PC-3 (cell line): ENCODE measurements around the gene CLEC16A. TPM values are rescaled to one million over a fixed set of nuclear protein-coding genes. Genes with fewer than 3 reads are reported as not detected.
A peak's percentile ranks its signal among the peaks of the same experiment; 100 is the strongest.

Source experiments
- ATAC-seq: fragments of 200-7000 bp; cut with Tn5 transposase; 2 replicates; pipeline ENCODE4 v1.9.1; 2020; ENCODE audit warnings: mild to moderate bottlenecking, moderate library complexity
- Bru-seq: library from RNA; stranded (reverse); fragments of 400-500 nt; gene quantifications from one replicate; lab custom pipeline; 2021; lab: Mats Ljungman, UMichigan
- BruChase-seq, 2 experiments: library from RNA; stranded (reverse); fragments of 400-500 nt; gene quantifications; one replicate each; lab custom pipeline; 2021; lab: Mats Ljungman, UMichigan
- BruUV-seq: library from RNA; stranded (reverse); fragments of 400-500 nt; replicated peaks from 2 replicates; lab custom pipeline; 2021; lab: Mats Ljungman, UMichigan
- CTCF ChIA-PET: fragments of 300-600 bp; sonication (Branson Sonifier 250); formaldehyde crosslinking; loops from one replicate; lab custom pipeline; 2022; ENCODE audit warnings: antibody characterized with exemption; lab: Charles Lee
- POLR2A ChIA-PET: fragments of 300-600 bp; sonication (Branson Sonifier 250); formaldehyde crosslinking; loops from one replicate; lab custom pipeline; 2022; ENCODE audit warnings: antibody characterized with exemption; ENCODE audit not compliant: unreplicated experiment; lab: Charles Lee
- DNase-seq: peaks from one replicate; pipeline ENCODE4 v3.0.0-alpha.2; 2015
- H2AFZ ChIP-seq: fragments of 300-600 bp; sonication (generic); 2 replicates; pipeline ENCODE4 v1.6.0; 2016; ENCODE audit warnings: antibody characterized with exemption, low read length
- H3F3A ChIP-seq: fragments of 300-600 bp; sonication (generic); one replicate; pipeline ENCODE4 v1.6.0; 2017; ENCODE audit warnings: antibody characterized with exemption, low read length, control low read depth, mild to moderate bottlenecking; ENCODE audit not compliant: unreplicated experiment
- H3K27ac ChIP-seq: fragments of 300-600 bp; sonication (generic); 2 replicates; pipeline ENCODE4 v1.5.1; 2016; ENCODE audit warnings: mild to moderate bottlenecking, low read length
- H3K27me3 ChIP-seq: fragments of 300-600 bp; sonication (generic); 2 replicates; pipeline ENCODE4 v1.6.1; 2016; ENCODE audit warnings: low read length, mixed read lengths
- H3K36me3 ChIP-seq: fragments of 300-600 bp; sonication (generic); 2 replicates; pipeline ENCODE4 v1.6.1; 2016; ENCODE audit warnings: low read depth, mixed run types, low read length, mixed read lengths
- H3K4me1 ChIP-seq: fragments of 300-600 bp; sonication (generic); 2 replicates; pipeline ENCODE4 v1.5.1; 2016; ENCODE audit warnings: low read length; ENCODE audit not compliant: insufficient read depth
- H3K4me2 ChIP-seq: fragments of 300-600 bp; sonication (generic); 2 replicates; pipeline ENCODE4 v1.6.0; 2016; ENCODE audit warnings: low read length
- H3K4me3 ChIP-seq: fragments of 300-600 bp; sonication (generic); 2 replicates; pipeline ENCODE4 v1.5.1; 2016; ENCODE audit warnings: mild to moderate bottlenecking, low read length, mixed read lengths
- H3K79me2 ChIP-seq: fragments of 300-600 bp; sonication (generic); 2 replicates; pipeline ENCODE4 v1.6.1; 2017; ENCODE audit warnings: low read length, mixed read lengths
- H3K9ac ChIP-seq: fragments of 300-600 bp; sonication (generic); 2 replicates; pipeline ENCODE4 v1.6.0; 2016; ENCODE audit warnings: mild to moderate bottlenecking, low read length
- H3K9me2 ChIP-seq: fragments of 300-600 bp; sonication (generic); replicated peaks from 2 replicates; pipeline ENCODE4 v1.6.1; 2016; ENCODE audit warnings: mixed run types, low read length, mixed read lengths
- H3K9me3 ChIP-seq: fragments of 300-600 bp; sonication (generic); 2 replicates; pipeline ENCODE4 v1.6.1; 2016; ENCODE audit warnings: low read length, mixed read lengths
- H4K20me1 ChIP-seq: fragments of 300-600 bp; sonication (generic); 2 replicates; pipeline ENCODE4 v1.6.1; 2016; ENCODE audit warnings: low read length, mixed read lengths
- EZH2 ChIP-seq: fragments of 300-600 bp; sonication (generic); IDR thresholded peaks from one replicate; pipeline ENCODE4 v1.6.1; 2017; ENCODE audit warnings: antibody characterized with exemption, mild to moderate bottlenecking, low read length; ENCODE audit not compliant: unreplicated experiment
- EZH2phosphoT487 ChIP-seq: fragments of 300-600 bp; sonication (generic); IDR thresholded peaks from 2 replicates; pipeline ENCODE4 v1.6.1; 2018; ENCODE audit warnings: mild to moderate bottlenecking, antibody characterized with exemption, low read length, borderline replicate concordance
- intact Hi-C: fragments of 100-400 bp; cut with micrococcal nuclease; formaldehyde crosslinking; loops from 2 replicates; pipeline ENCODE4 v1.9.0; 2023
- long read RNA-seq: library from polyadenylated mRNA; unstranded; transcript quantifications from one replicate; pipeline ENCODE4 v2.0.0, GENCODE V29; 2021; ENCODE audit not compliant: unreplicated experiment
- total RNA-seq: library from RNA; depleted of rRNA; stranded (reverse); fragments of >200 nt; gene quantifications from 2 replicates; pipeline ENCODE4 v1.2.3, GENCODE V29; 2014; rRNA removed
- TF ChIP-seq, protein P1 (sequence below): fragments of 300-600 bp; sonication (generic); conservative IDR thresholded peaks from 2 replicates; pipeline ENCODE4 v1.5.1; 2017; ENCODE audit warnings: antibody characterized with exemption, low read depth, mild to moderate bottlenecking, low read length

The CLEC16A gene
- total RNA-seq, result 9.5 and 14.6 TPM in 2 replicates
- percentile 59 among the genes with signal in this experiment for Bru-seq, nascent RNA
- BruChase-seq, experiment 1, labeled RNA remaining after a 6-hour chase, result percentile 62 among the genes with signal in this experiment
- BruChase-seq, experiment 2, labeled RNA remaining after a 2-hour chase, result percentile 59 among the genes with signal in this experiment
- long read RNA-seq, partial matches to known transcripts, result 18 of 23 reads
- long read RNA-seq, other reads (novel, unspliced or antisense), result 5 of 23 reads

GRCh38 chr16:10944249-10945064, at the start of gene CLEC16A:
Gene CLEC16A (plus strand): TSS chr16:10944564. CDS start chr16:10944718, 154 bp downstream.
- no peak within 1 kb of the TSS for H3K27ac ChIP-seq
- CTCF ChIA-PET, result no interaction called here
- peak within 1 kb of the TSS; percentile 71 for H3K9ac ChIP-seq
- no peaks in the 10 kb centered on the region for H3K9me3 ChIP-seq
- TF ChIP-seq, protein P1, sequence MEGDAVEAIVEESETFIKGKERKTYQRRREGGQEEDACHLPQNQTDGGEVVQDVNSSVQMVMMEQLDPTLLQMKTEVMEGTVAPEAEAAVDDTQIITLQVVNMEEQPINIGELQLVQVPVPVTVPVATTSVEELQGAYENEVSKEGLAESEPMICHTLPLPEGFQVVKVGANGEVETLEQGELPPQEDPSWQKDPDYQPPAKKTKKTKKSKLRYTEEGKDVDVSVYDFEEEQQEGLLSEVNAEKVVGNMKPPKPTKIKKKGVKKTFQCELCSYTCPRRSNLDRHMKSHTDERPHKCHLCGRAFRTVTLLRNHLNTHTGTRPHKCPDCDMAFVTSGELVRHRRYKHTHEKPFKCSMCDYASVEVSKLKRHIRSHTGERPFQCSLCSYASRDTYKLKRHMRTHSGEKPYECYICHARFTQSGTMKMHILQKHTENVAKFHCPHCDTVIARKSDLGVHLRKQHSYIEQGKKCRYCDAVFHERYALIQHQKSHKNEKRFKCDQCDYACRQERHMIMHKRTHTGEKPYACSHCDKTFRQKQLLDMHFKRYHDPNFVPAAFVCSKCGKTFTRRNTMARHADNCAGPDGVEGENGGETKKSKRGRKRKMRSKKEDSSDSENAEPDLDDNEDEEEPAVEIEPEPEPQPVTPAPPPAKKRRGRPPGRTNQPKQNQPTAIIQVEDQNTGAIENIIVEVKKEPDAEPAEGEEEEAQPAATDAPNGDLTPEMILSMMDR, result no peak
- TF ChIP-seq EZH2phosphoT487 (no peak), EZH2 (no peak)
- DNase-seq (peak; percentile 94), ATAC-seq (peak; percentile 74)
- peak within 1 kb of the TSS; percentile 81 for H3K4me2 ChIP-seq
- peaks cover 17% of the 10 kb centered on the region; the same call in 1 of the 2 replicates for H4K20me1 ChIP-seq
- H3K9me2 ChIP-seq, result no peaks in the 10 kb centered on the region
- BruUV-seq, result TSS peak; percentile 53
- POLR2A ChIA-PET, result interaction anchor here (0.6 kb wide), 1 partner anchor 312 kb away, joined by 5 read pairs; the partner anchor contains the start of gene SOCS1
- peaks cover 71% of the 10 kb centered on the region for H3K79me2 ChIP-seq
- peaks cover 24% of the 10 kb centered on the region for H3K4me1 ChIP-seq
- H2AFZ ChIP-seq, result peak within 1 kb of the TSS; percentile 86
- H3K27me3 ChIP-seq, result no peaks in the 10 kb centered on the region
- no peaks in the 10 kb centered on the region for H3K36me3 ChIP-seq
- intact Hi-C loops, result loop anchor here (5.0 kb wide), 1 partner anchor 202 kb away; the partner anchor contains the start of gene NUBP1
- H3K4me3 ChIP-seq, result peak within 1 kb of the TSS; percentile 91
- H3F3A ChIP-seq, result no peaks in the 10 kb centered on the region

DNA sequence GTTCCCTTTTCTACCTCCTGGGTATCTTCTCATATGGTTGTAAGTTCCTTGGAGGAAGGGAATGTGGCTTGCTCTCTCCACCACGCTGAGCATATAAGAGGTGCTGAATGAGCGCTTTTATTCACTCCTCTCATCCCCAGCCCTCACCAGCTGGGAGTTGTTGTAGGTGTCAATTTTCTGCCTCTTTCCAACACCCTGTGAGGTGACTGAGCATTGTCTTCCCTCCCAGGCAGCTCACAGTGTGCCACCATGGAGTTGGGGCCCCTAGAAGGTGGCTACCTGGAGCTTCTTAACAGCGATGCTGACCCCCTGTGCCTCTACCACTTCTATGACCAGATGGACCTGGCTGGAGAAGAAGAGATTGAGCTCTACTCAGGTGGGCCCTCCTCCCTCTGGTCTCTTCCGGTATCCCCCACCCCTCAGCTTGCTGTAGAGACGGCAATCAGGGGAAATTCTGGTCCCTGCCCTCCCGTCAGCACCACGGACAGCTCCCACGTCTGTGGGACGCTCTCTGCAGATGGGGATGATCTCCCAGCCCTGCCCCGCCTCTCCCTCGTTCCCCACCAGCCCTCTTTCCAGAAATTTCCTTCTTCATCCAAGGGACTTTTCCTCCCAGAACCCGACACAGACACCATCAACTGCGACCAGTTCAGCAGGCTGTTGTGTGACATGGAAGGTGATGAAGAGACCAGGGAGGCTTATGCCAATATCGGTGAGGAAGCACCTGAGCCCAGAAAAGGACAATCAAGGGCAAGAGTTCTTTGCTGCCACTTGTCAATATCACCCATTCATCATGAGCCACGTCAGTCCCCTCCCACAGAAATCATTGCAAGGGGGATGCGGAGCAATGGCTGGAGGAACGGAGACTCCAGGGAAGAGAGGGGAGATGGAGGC, 49.1 kb upstream of the CLEC16A start:
- no peak for TF ChIP-seq EZH2
- TF ChIP-seq, protein P1, result no peak
- TF ChIP-seq EZH2phosphoT487, result no peak
- no peak overlapping the region for H3K4me3 ChIP-seq
- H3K36me3 ChIP-seq, result no peaks in the 10 kb centered on the region
- POLR2A ChIA-PET, result no interaction called here
- H3K27ac ChIP-seq, result no peak overlapping the region
- no peaks in the 10 kb centered on the region for H3K27me3 ChIP-seq
- H3K4me1 ChIP-seq, result no peaks in the 10 kb centered on the region
- H3K4me2 ChIP-seq, result no peak overlapping the region
- no peaks in the 10 kb centered on the region for H4K20me1 ChIP-seq
- CTCF ChIA-PET, result no interaction called here
- no TSS peak for BruUV-seq
- intact Hi-C loops, result no loop called here
- H3K9me3 ChIP-seq, result no peaks in the 10 kb centered on the region
- H2AFZ ChIP-seq, result no peak overlapping the region
- peak; percentile 51 for DNase-seq
- no peaks in the 10 kb centered on the region for H3F3A ChIP-seq
- no peak for ATAC-seq
- H3K9me2 ChIP-seq, result no peaks in the 10 kb centered on the region
- no peaks in the 10 kb centered on the region for H3K79me2 ChIP-seq
- H3K9ac ChIP-seq, result no peak overlapping the region
